ENCODE results near the gene PIGC.

GRCh38 chr1:172411791-172412338, 32.0 kb downstream of the PIGC start:
- TF ChIP-seq CTCF (conservative IDR thresholded peaks at IDR 0.05) (no peak), ZFX (IDR thresholded peaks at IDR 0.05) (no peak)
